ENCODE measurements around the gene ZKSCAN3.

The ZKSCAN3 gene

GRCh38 chr6:28371280-28371679, 21.5 kb downstream of the ZKSCAN3 start:
- TF ChIP-seq POLR2AphosphoS5 (IDR thresholded peaks at IDR 0.05; ENCODE audit: low read depth, low read length) (no peak), FOXP2 (optimal IDR thresholded peaks at IDR 0.05; ENCODE audit: borderline replicate concordance, extremely low read depth, extremely low read length, insufficient read depth) (no peak), REST (IDR thresholded peaks at IDR 0.05; ENCODE audit: insufficient read depth in 1 of 2, low read depth in 2 of 2, low read length in 2 of 2) (no peak), SIN3A (IDR thresholded peaks at IDR 0.05; ENCODE audit: borderline replicate concordance, insufficient read depth, low read length) (no peak), TAF1 (IDR thresholded peaks at IDR 0.05; ENCODE audit: borderline replicate concordance, insufficient read depth, low read length) (no peak)

GRCh38 chr6:28371706-28372451, 22.1 kb downstream of the ZKSCAN3 start:
- TF ChIP-seq FOXP2 (optimal IDR thresholded peaks at IDR 0.05; ENCODE audit: borderline replicate concordance, extremely low read depth, extremely low read length, insufficient read depth) = no peak
- no peak for TF ChIP-seq POLR2AphosphoS5 (IDR thresholded peaks at IDR 0.05; ENCODE audit: low read depth, low read length)
- TF ChIP-seq REST (IDR thresholded peaks at IDR 0.05; ENCODE audit: insufficient read depth in 1 of 2, low read depth in 2 of 2, low read length in 2 of 2) = no peak
- no peak for TF ChIP-seq TAF1 (IDR thresholded peaks at IDR 0.05; ENCODE audit: borderline replicate concordance, insufficient read depth, low read length)
- no peak for TF ChIP-seq SIN3A (IDR thresholded peaks at IDR 0.05; ENCODE audit: borderline replicate concordance, insufficient read depth, low read length)

GRCh38 chr6:28373925-28374324, 24.2 kb downstream of the ZKSCAN3 start:
- TF ChIP-seq TAF1 (IDR thresholded peaks at IDR 0.05; ENCODE audit: borderline replicate concordance, insufficient read depth, low read length) = no peak
- no peak for TF ChIP-seq REST (IDR thresholded peaks at IDR 0.05; ENCODE audit: insufficient read depth in 1 of 2, low read depth in 2 of 2, low read length in 2 of 2)
- TF ChIP-seq POLR2AphosphoS5 (IDR thresholded peaks at IDR 0.05; ENCODE audit: low read depth, low read length) = no peak
- no peak for TF ChIP-seq SIN3A (IDR thresholded peaks at IDR 0.05; ENCODE audit: borderline replicate concordance, insufficient read depth, low read length)

- no peak for TF ChIP-seq REST (IDR thresholded peaks at IDR 0.05; ENCODE audit: insufficient read depth in 1 of 2, low read depth in 2 of 2, low read length in 2 of 2)
- no peak for TF ChIP-seq TAF1 (IDR thresholded peaks at IDR 0.05; ENCODE audit: borderline replicate concordance, insufficient read depth, low read length)
- no peak for TF ChIP-seq FOXP2 (optimal IDR thresholded peaks at IDR 0.05; ENCODE audit: borderline replicate concordance, extremely low read depth, extremely low read length, insufficient read depth)
- TF ChIP-seq POLR2AphosphoS5 (IDR thresholded peaks at IDR 0.05; ENCODE audit: low read depth, low read length) = no peak
- no peak for TF ChIP-seq SIN3A (IDR thresholded peaks at IDR 0.05; ENCODE audit: borderline replicate concordance, insufficient read depth, low read length)
These were observed 28.1 kb downstream of the ZKSCAN3 start for GRCh38 chr6:28377879-28378278.

Data from PFSK-1 (cell line).